AML-193 (cell line): ENCODE data around the gene DBH.

Source experiments
- DNase-seq, 2 experiments: peaks; one replicate each; lab custom pipeline; 2025; lab: John Stamatoyannopoulos, UW

Gene DBH

GRCh38 chr9:133604856-133605255 lies 31.3 kb upstream of the DBH start:
- no peak for DNase-seq

- no peak for DNase-seq
Observed at GRCh38 chr9:133605446-133605845, 30.7 kb upstream of the DBH start.

- DNase-seq = no peak
Observed at GRCh38 chr9:133605856-133606707, 30.1 kb upstream of the DBH start.

GRCh38 chr9:133606708-133607025 lies 29.5 kb upstream of the DBH start:
- DNase-seq = no peak

GRCh38 chr9:133607381-133607780 lies 28.8 kb upstream of the DBH start:
- no peak for DNase-seq

GRCh38 chr9:133607976-133608375 lies 28.2 kb upstream of the DBH start:
- DNase-seq = no peak

- no peak for DNase-seq
Observed at GRCh38 chr9:133608382-133608781, 27.8 kb upstream of the DBH start.

- no peak for DNase-seq
Observed at GRCh38 chr9:133608889-133609288, 27.3 kb upstream of the DBH start.

- DNase-seq = no peak
Observed at GRCh38 chr9:133609311-133610098, 26.7 kb upstream of the DBH start, which contains the start of gene FAM163B. Gene FAM163B (minus strand): TSS chr9:133609389. CDS start chr9:133580223, 29,166 bp downstream.

- DNase-seq = no peak
Observed at GRCh38 chr9:133610845-133611244, 25.3 kb upstream of the DBH start.

GRCh38 chr9:133612051-133612450 lies 24.1 kb upstream of the DBH start:
- DNase-seq = no peak

GRCh38 chr9:133612816-133613215 lies 23.3 kb upstream of the DBH start:
- no peak for DNase-seq

- DNase-seq = no peak
Observed at GRCh38 chr9:133613432-133613831, 22.7 kb upstream of the DBH start.

- DNase-seq = no peak
Observed at GRCh38 chr9:133614056-133614455, 22.1 kb upstream of the DBH start.

GRCh38 chr9:133614678-133615077 lies 21.5 kb upstream of the DBH start:
- DNase-seq = no peak

GRCh38 chr9:133615186-133615585 lies 21.0 kb upstream of the DBH start:
- DNase-seq = no peak

- DNase-seq = no peak
Observed at GRCh38 chr9:133615606-133616188, 20.5 kb upstream of the DBH start.

GRCh38 chr9:133616643-133617405 lies 19.3 kb upstream of the DBH start:
- no peak for DNase-seq

GRCh38 chr9:133618726-133619125 lies 17.4 kb upstream of the DBH start:
- no peak for DNase-seq

- DNase-seq = no peak
Observed at GRCh38 chr9:133619791-133620190, 16.4 kb upstream of the DBH start.

- no peak for DNase-seq
Observed at GRCh38 chr9:133621725-133622267, 14.4 kb upstream of the DBH start.

- no peak for DNase-seq
Observed at GRCh38 chr9:133622555-133622954, 13.6 kb upstream of the DBH start.
